Endothelial cell of umbilical vein (primary cell): ENCODE results near the gene BMPR2. TPM values are rescaled to one million over a fixed set of nuclear protein-coding genes. Genes with fewer than 3 reads are reported as not detected.

Experiments used
- BruUV-seq: library from RNA; stranded (reverse); fragments of 400-500 nt; replicated peaks from 2 replicates; lab custom pipeline; 2021; lab: Mats Ljungman, UMichigan
- CTCF ChIA-PET: fragments of 300-600, 350-600 bp; sonication (Branson Sonifier 250); formaldehyde crosslinking; loops from one replicate; lab custom pipeline; 2021; ENCODE audit warnings: antibody characterized with exemption, inconsistent platforms; lab: Charles Lee
- POLR2A ChIA-PET: fragments of 300-600, 350-600 bp; sonication (Branson Sonifier 250); formaldehyde crosslinking; loops from one replicate; lab custom pipeline; 2021; ENCODE audit warnings: antibody characterized with exemption, inconsistent platforms; lab: Charles Lee
- DNase-seq: peaks from one replicate; pipeline ENCODE4 v3.0.0-alpha.2; 2011; ENCODE audit warnings: low read depth, low spot score
- FAIRE-seq: peaks from 2 replicates; lab custom pipeline; 2011; peaks lifted over from hg19 to GRCh38; lab: Jason Lieb, UNC
- H2AFZ ChIP-seq: 2 replicates; pipeline ENCODE4 v1.6.0; 2012; ENCODE audit warnings: low read depth, low read length, control low read depth, inconsistent platforms
- H3K27ac ChIP-seq: 2 replicates; pipeline ENCODE4 v1.5.1; 2011; ENCODE audit warnings: low read depth, mild to moderate bottlenecking, control low read depth, low read length, moderate library complexity; ENCODE audit not compliant: insufficient read depth
- H3K27me3 ChIP-seq, 2 experiments: 2 replicates each; pipeline versions ENCODE4 v1.6.0 to v1.6.1; 2011; ENCODE audit warnings: low read length in 2 of 2, mixed read lengths in 1 of 2; ENCODE audit not compliant: control insufficient read depth in 2 of 2, insufficient read depth in 2 of 2
- H3K36me3 ChIP-seq, 2 experiments: 2 replicates in 1 of 2; 3 replicates in 1 of 2; pipeline ENCODE4 v1.5.1; 2011; ENCODE audit warnings: low read length in 2 of 2, mild to moderate bottlenecking in 1 of 2, moderate library complexity in 1 of 2; ENCODE audit not compliant: control insufficient read depth in 2 of 2, insufficient read depth in 2 of 2; ENCODE audit errors: extremely low read depth in 1 of 2
- H3K4me1 ChIP-seq: 3 replicates; pipeline ENCODE4 v1.5.1; 2011; ENCODE audit warnings: mild to moderate bottlenecking, low read length; ENCODE audit not compliant: control insufficient read depth, insufficient read depth; ENCODE audit errors: extremely low read depth
- H3K4me2 ChIP-seq: 2 replicates; pipeline ENCODE4 v1.6.1; 2011; ENCODE audit warnings: low read length, control low read depth, mixed read lengths; ENCODE audit not compliant: insufficient read depth
- H3K4me3 ChIP-seq, 3 experiments: fragments of 200-600 bp in 1 of 3; sonication (generic), shearing (Covaris generic) in 1 of 3; replicated peaks in 1 of 3; 2 replicates each; pipeline ENCODE4 v1.5.1; 2011 to 2016; ENCODE audit warnings: control low read depth in 3 of 3, low read length in 3 of 3, mild to moderate bottlenecking in 2 of 3, inconsistent platforms in 1 of 3, low read depth in 1 of 3, moderate library complexity in 1 of 3; ENCODE audit not compliant: insufficient read depth in 1 of 3
- H3K79me2 ChIP-seq: 2 replicates; pipeline ENCODE4 v1.6.0; 2012; ENCODE audit warnings: low read length, inconsistent platforms; ENCODE audit not compliant: control insufficient read depth, insufficient read depth
- H3K9ac ChIP-seq: replicated peaks from 2 replicates; pipeline ENCODE3; 2011; ENCODE audit warnings: low read length, control low read depth; ENCODE audit not compliant: insufficient read depth; ENCODE audit errors: extremely low read depth
- H3K9me1 ChIP-seq: replicated peaks from 3 replicates; pipeline ENCODE4 v1.6.0; 2011; ENCODE audit warnings: mild to moderate bottlenecking, low read length; ENCODE audit not compliant: control insufficient read depth, insufficient read depth; ENCODE audit errors: extremely low read depth
- H3K9me3 ChIP-seq: replicated peaks from 2 replicates; pipeline ENCODE4 v1.5.1; 2012; ENCODE audit warnings: low read length, inconsistent platforms; ENCODE audit not compliant: control insufficient read depth, insufficient read depth
- H4K20me1 ChIP-seq: replicated peaks from 2 replicates; pipeline ENCODE3; 2011; ENCODE audit warnings: mild to moderate bottlenecking, low read length; ENCODE audit not compliant: control insufficient read depth, insufficient read depth; ENCODE audit errors: extremely low read depth
- EZH2 ChIP-seq: IDR thresholded peaks from 2 replicates; pipeline ENCODE4 v1.6.1; 2012; ENCODE audit warnings: borderline replicate concordance, low read depth, mild to moderate bottlenecking, moderate library complexity, low read length, inconsistent platforms; ENCODE audit not compliant: severe bottlenecking
- FOS ChIP-seq: IDR thresholded peaks from 2 replicates; pipeline ENCODE4 v1.6.1; 2011; ENCODE audit warnings: mild to moderate bottlenecking, low read length, moderate library complexity, borderline replicate concordance; ENCODE audit not compliant: insufficient read depth
- MYC ChIP-seq: IDR thresholded peaks from one replicate; pipeline ENCODE4 v1.6.1; 2011; ENCODE audit warnings: mild to moderate bottlenecking, low read depth, low read length
- POLR2A ChIP-seq: IDR thresholded peaks from 2 replicates; pipeline ENCODE4 v1.6.1; 2012; ENCODE audit warnings: low read depth, mild to moderate bottlenecking, control low read depth, low read length
- POLR2AphosphoS5 ChIP-seq: IDR thresholded peaks from 2 replicates; pipeline ENCODE4 v1.6.1; 2012; ENCODE audit warnings: low read depth, mild to moderate bottlenecking, control low read depth, low read length, moderate library complexity; ENCODE audit not compliant: insufficient read depth
- dilution Hi-C: fragments of 300-500 bp; cut with MboI; formaldehyde crosslinking; loops from one replicate; pipeline ENCODE4 v1.15.0; 2019; ENCODE audit warnings: low sequenced_read_pairs; ENCODE audit not compliant: extremely low pct_ligation_motif_present
- intact Hi-C: fragments of 100-400 bp; cut with micrococcal nuclease; formaldehyde crosslinking; loops from one replicate; pipeline ENCODE4 v1.10.0; 2022
- polyA plus RNA-seq, 4 experiments: library from polyadenylated mRNA; depleted of rRNA in 3 of 4; stranded (reverse) in 3 of 4; unstranded in 1 of 4; fragments of >200 nt; gene quantifications; 2 replicates each; pipeline versions ENCODE4 v1.2.1 to v1.2.3, GENCODE V29; 2011 to 2012; ENCODE audit warnings: missing spikeins in 1 of 4
- total RNA-seq: library from RNA; stranded (reverse); gene quantifications from 2 replicates; pipeline ENCODE4 v1.2.3, GENCODE V29; 2021
- TF ChIP-seq, protein P1 (sequence below), 2 donors: IDR thresholded peaks; 1 replicate in 1 of 2; 2 replicates in 1 of 2; pipeline ENCODE4 v1.5.1; 2011; ENCODE audit warnings: low read length in 2 of 2, mild to moderate bottlenecking in 2 of 2, moderate library complexity in 2 of 2, control low read depth in 1 of 2, inconsistent platforms in 1 of 2, low read depth in 1 of 2; ENCODE audit not compliant: insufficient read depth in 1 of 2; ENCODE audit errors: extremely low read depth in 1 of 2
- TF ChIP-seq, protein P2 (sequence below): IDR thresholded peaks from 2 replicates; pipeline ENCODE4 v1.6.1; 2011; ENCODE audit not compliant: insufficient read depth, insufficient read length

The BMPR2 gene
- total and polyA plus RNA-seq, 2 donors (not counting 3 experiments of a cell fraction or from before 2014, with no cell fraction given): 35.8 to 113 TPM

DNA sequence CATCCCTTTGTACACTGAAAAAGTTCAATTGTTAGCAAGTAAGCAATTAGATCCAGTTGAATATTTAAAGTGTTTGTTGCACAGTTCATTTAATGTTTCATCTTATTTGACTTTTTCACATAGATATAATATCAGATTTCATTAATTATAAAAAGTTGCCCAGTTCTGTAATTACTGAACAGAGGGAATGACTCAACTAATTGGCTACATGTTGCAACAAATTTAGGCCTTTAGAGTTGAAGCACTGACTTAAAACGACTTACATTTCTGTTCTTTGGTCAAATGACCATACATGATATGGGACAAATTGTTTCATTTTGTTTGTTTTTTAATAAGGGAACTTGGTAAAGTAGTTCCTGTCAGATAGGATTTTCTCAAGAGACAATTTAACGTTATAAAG is 190.2 kb downstream of the BMPR2 start:
- no peak for FAIRE-seq
- dilution Hi-C loops: no loop called here

More for the DNA sequence above, 190.2 kb downstream of the BMPR2 start:
- H3K4me1 ChIP-seq: no peaks in the 10 kb centered on the region
- H3K79me2 ChIP-seq: no peaks in the 10 kb centered on the region
- H3K27me3 ChIP-seq: no peaks in the 10 kb centered on the region
- no peak overlapping the region for H3K4me3 ChIP-seq
- H3K9me3 ChIP-seq: no peaks in the 10 kb centered on the region
- peaks cover 0 to 2% of the 10 kb centered on the region in 2 experiments for H3K36me3 ChIP-seq
- H3K27ac ChIP-seq: no peak overlapping the region
- no peak overlapping the region for H3K4me2 ChIP-seq
- CTCF ChIA-PET: interaction anchor here (0.7 kb wide), 1 partner anchor 17 kb away, joined by 3 read pairs; no protein-coding TSS in a partner anchor
- intact Hi-C loops: no loop called here
- H3K9me1 ChIP-seq: no peaks in the 10 kb centered on the region
- POLR2A ChIA-PET: no interaction called here
- no peaks in the 10 kb centered on the region for H4K20me1 ChIP-seq
- no TSS peak for BruUV-seq
- no peak for DNase-seq
- H3K9ac ChIP-seq: no peak overlapping the region
- TF ChIP-seq POLR2AphosphoS5: no peak
- no peak for TF ChIP-seq EZH2
- TF ChIP-seq FOS: no peak
- no peak for TF ChIP-seq MYC
- TF ChIP-seq, protein P1, sequence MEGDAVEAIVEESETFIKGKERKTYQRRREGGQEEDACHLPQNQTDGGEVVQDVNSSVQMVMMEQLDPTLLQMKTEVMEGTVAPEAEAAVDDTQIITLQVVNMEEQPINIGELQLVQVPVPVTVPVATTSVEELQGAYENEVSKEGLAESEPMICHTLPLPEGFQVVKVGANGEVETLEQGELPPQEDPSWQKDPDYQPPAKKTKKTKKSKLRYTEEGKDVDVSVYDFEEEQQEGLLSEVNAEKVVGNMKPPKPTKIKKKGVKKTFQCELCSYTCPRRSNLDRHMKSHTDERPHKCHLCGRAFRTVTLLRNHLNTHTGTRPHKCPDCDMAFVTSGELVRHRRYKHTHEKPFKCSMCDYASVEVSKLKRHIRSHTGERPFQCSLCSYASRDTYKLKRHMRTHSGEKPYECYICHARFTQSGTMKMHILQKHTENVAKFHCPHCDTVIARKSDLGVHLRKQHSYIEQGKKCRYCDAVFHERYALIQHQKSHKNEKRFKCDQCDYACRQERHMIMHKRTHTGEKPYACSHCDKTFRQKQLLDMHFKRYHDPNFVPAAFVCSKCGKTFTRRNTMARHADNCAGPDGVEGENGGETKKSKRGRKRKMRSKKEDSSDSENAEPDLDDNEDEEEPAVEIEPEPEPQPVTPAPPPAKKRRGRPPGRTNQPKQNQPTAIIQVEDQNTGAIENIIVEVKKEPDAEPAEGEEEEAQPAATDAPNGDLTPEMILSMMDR (IDR thresholded peaks at IDR 0.05; ENCODE audit: extremely low read depth in 1 of 2, insufficient read depth in 1 of 2, low read depth in 1 of 2, low read length in 2 of 2): no peak
- TF ChIP-seq POLR2A: no peak
- TF ChIP-seq, protein P2, sequence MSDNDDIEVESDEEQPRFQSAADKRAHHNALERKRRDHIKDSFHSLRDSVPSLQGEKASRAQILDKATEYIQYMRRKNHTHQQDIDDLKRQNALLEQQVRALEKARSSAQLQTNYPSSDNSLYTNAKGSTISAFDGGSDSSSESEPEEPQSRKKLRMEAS: no peak
- no peak overlapping the region for H2AFZ ChIP-seq
